Fibroblast of the aortic adventitia (primary cell): ENCODE results near the gene SLC22A31. TPM values are rescaled to one million over a fixed set of nuclear protein-coding genes. Genes with fewer than 3 reads are reported as not detected.

ENCODE experiments used
- DNase-seq: peaks from one replicate; pipeline ENCODE4 v3.0.0-alpha.2; 2010; ENCODE audit warnings: low read depth
- H3K4me3 ChIP-seq: 2 replicates; pipeline ENCODE4 v1.5.1; 2011; ENCODE audit warnings: low read depth, mild to moderate bottlenecking, control low read depth, low read length, moderate library complexity
- CTCF ChIP-seq: IDR thresholded peaks from 2 replicates; pipeline ENCODE4 v1.5.1; 2011; ENCODE audit warnings: mild to moderate bottlenecking, low read length, control low read depth, inconsistent platforms; ENCODE audit not compliant: insufficient read depth
- total RNA-seq: library from RNA; depleted of rRNA; stranded (reverse); fragments of >200 nt; gene quantifications from 2 replicates; pipeline ENCODE4 v1.2.3, GENCODE V29; 2012; ENCODE audit warnings: low replicate concordance

SLC22A31 gene
- total RNA-seq, 1 donor, result not detected

- DNase-seq, result no peak
These were observed 3.2 kb downstream of the SLC22A31 start for GRCh38 chr16:89197033-89197632.

GRCh38 chr16:89195521-89196171 is 4.7 kb downstream of the SLC22A31 start:
- TF ChIP-seq CTCF, result no peak
- H3K4me3 ChIP-seq, result no peak overlapping the region
- DNase-seq, result no peak

More at GRCh38 chr16:89197033-89197632, 3.2 kb downstream of the SLC22A31 start:
- H3K4me3 ChIP-seq, result no peak overlapping the region
- TF ChIP-seq CTCF, result no peak

- H3K4me3 ChIP-seq, result no peak overlapping the region
- no peak for TF ChIP-seq CTCF
- DNase-seq, result no peak
These were observed 5.7 kb downstream of the SLC22A31 start for GRCh38 chr16:89194340-89195311.

- TF ChIP-seq CTCF, result no peak
- H3K4me3 ChIP-seq, result no peak overlapping the region
- DNase-seq, result no peak
These were observed 6.6 kb downstream of the SLC22A31 start for GRCh38 chr16:89193576-89194293.

- no peak for TF ChIP-seq CTCF
- peak; percentile 77 for DNase-seq
- no peak overlapping the region for H3K4me3 ChIP-seq
These were observed 7.3 kb downstream of the SLC22A31 start for GRCh38 chr16:89192956-89193575.

GRCh38 chr16:89192186-89192955 is 8.0 kb downstream of the SLC22A31 start:
- DNase-seq, result peak; percentile 95
- H3K4me3 ChIP-seq, result peak overlapping the region; percentile 69
